HG03520 (cell line): ENCODE results near the gene VKORC1.

Experiments
- ATAC-seq: cut with Tn5 transposase; IDR thresholded peaks from one replicate; pipeline ENCODE4 v1.9.1; 2021; ENCODE audit warnings: mild to moderate bottlenecking, moderate library complexity; ENCODE audit not compliant: unreplicated experiment

The VKORC1 gene

GRCh38 chr16:31083981-31084380, 10.6 kb downstream of the VKORC1 start:
- no peak for ATAC-seq

DNA sequence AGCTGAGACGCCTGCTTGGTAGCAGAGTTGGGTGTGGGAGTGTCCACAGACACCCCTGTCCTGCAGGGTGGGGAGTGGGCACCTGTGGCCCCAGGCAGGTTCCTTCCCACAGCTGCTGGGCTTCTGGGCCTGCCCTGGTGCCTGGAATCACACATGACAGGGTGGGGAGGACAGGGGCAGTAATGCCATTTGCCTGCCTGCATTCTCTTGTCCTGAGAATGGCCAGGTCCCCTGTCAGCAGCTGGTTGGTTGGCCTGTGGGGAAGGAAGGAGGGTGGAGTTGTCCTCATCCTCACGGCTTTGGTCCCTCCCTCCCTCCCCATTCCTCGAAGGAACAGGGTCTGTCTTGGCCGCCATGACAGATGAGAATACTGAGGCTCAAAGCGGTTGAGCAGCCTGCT, 11.0 kb downstream of the VKORC1 start:
- no peak for ATAC-seq

DNA sequence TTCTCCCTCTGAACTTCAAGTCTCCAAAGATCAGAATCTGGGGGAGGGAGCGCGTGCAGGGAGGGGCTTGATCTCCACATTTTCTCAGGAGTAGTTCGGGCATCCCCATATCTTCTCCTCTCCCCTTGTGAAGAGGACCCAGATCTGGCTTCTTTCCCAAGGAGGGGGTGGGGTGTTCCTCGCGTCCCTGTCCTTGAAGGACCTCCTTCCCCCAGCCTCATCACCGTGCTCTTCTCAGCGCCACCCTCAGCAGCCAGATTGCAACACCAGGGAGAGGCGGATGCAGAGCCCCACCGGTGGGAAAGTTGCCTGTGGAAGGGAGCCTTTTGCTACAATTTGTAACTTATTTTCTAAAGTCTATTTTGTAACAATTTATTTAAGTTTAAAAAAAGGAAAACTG, 11.5 kb downstream of the VKORC1 start:
- ATAC-seq: no peak

DNA sequence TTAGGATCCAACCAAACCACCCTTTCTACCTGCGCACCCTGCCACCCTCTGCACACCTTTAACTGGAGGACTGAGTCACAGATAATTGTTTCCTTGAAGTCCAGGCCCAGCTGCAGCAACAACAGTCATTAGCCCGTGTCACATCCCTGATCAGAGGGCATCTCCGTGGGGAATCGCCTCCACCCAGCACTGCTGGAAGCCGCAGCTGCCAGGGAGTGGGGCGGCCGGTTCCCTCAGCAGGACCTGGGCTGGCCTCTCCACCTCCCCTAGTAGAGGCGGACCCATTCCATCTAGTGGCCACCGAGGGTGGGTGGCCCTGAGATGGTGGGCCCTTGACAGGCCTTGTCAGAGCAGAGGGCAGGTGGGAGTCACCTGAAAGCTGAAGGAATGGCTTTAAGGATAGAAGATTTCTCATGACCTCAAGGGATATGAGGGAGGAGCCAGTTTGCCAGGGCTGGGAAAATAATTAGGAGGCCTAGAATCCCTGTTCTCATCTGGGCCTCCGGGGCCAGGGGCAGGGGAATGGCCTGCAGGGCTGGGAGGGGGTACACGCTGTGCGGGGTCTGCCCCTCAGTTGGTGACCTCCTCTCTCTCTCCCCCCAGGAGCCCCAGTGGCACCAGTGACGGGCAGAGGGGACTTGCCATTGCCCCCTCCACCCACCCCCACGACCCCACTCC, 12.1 kb downstream of the VKORC1 start:
- no peak for ATAC-seq

DNA sequence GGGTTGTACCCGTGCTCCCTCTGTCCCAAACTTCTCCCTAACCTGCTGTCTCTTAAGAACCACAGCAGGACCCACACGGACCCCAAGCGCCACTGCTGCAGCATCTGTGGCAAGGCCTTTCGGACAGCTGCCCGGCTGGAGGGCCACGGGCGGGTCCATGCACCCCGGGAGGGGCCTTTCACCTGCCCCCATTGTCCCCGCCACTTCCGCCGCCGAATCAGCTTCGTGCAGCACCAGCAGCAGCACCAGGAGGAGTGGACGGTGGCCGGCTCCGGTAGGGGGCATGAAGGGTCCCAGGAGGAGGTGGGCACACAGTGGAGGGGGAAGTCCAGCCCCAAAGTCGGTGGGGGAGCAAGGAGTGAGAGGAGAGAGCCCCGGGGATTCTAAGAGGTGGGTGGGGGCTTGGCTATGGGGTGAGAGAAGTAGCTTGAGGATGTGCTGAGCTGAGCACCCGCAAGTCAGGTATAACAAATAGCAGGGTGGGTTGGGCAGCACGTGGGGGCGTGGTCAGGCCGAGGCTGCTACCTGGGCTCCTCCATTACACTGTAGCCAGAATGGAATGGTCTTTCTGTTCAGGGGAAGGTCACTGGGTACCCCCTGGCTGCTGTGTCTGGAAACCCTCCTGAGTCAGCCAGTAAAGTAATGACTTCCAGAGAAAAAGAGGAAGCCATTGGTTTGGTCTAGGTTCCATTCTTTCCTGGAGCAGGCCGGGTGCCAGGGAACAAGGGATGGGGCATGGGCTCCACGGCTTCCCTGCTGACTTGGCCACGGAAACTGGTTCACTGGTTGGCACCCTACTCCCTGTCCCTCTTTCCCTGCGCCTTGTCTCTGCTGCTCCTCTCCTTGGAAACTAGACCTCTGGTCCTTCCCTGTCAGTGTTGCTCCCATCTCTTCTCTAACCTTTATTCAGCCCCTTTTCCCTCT, 12.9 kb downstream of the VKORC1 start:
- ATAC-seq: no peak

GRCh38 chr16:31080756-31081419, 13.7 kb downstream of the VKORC1 start:
- ATAC-seq: no peak

GRCh38 chr16:31080035-31080629, 14.5 kb downstream of the VKORC1 start:
- ATAC-seq: no peak

GRCh38 chr16:31079342-31079944, 15.2 kb downstream of the VKORC1 start:
- ATAC-seq: no peak

DNA sequence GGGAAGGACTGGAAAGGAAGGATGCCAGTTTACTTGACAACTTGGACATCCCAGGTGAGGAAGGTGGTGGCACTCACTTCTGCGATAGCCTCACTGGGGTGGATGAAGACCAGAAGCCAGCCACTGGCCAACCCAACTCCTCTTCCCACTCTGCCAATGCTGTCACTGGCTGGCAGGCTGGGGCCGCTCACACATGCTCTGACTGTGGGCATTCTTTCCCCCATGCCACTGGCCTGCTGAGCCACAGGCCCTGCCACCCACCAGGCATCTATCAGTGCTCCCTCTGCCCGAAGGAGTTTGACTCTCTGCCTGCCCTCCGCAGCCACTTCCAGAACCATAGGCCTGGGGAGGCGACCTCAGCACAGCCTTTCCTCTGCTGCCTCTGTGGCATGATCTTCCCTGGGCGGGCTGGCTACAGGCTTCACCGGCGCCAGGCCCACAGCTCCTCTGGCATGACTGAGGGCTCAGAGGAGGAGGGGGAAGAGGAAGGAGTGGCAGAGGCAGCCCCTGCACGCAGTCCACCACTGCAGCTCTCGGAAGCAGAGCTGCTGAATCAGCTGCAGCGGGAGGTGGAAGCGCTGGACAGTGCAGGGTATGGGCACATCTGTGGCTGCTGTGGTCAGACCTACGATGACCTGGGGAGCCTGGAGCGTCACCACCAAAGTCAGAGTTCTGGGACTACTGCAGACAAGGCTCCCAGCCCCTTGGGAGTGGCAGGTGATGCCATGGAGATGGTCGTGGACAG, 15.8 kb downstream of the VKORC1 start:
- no peak for ATAC-seq

DNA sequence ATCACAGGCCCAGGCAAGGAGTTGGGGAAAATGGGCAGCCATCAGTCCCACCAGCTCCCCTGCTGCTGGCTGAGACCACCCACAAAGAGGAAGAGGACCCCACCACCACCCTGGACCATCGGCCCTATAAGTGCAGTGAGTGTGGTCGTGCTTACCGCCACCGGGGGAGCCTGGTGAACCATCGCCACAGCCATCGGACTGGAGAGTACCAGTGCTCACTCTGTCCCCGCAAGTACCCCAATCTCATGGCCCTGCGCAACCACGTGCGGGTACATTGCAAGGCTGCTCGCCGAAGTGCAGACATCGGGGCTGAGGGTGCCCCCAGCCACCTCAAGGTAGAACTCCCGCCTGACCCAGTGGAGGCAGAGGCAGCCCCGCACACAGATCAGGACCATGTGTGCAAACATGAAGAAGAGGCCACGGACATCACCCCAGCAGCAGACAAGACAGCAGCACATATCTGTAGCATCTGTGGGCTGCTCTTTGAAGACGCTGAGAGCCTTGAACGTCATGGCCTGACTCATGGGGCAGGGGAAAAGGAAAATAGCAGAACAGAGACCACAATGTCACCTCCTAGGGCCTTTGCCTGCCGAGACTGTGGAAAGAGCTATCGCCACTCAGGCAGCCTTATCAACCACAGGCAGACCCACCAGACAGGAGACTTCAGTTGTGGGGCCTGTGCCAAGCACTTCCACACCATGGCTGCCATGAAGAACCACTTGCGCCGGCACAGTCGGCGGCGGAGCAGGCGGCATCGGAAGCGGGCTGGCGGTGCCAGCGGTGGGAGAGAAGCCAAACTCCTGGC, 16.8 kb downstream of the VKORC1 start:
- ATAC-seq: no peak

GRCh38 chr16:31077024-31077423, 17.6 kb downstream of the VKORC1 start:
- ATAC-seq: no peak

- ATAC-seq: no peak
These were observed 18.3 kb downstream of the VKORC1 start for GRCh38 chr16:31076319-31076718.

DNA sequence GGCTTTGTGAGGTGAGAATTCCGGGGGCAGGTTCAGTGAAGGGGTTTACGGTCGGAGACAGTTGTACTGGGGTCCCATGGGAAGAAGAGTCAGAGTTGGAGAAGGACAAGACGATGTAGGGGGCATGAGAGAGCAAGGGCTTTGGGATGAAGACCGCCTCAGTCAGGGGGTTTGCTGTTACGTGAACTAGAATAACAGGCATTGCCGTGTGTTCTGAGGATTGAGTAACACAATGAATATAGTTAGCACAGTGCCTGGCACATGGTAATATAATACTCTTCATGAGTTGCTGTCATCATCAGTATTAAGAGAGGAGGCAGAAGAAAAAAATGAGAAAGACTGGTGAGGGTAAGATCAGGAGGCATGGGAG, 19.8 kb downstream of the VKORC1 start:
- ATAC-seq: no peak

GRCh38 chr16:31073970-31074813, 20.4 kb downstream of the VKORC1 start, which contains the start of the genes ZNF646 and ZNF668:
Gene ZNF646 (plus strand): TSS chr16:31074422. CDS start chr16:31076325, 1,903 bp downstream.
Gene ZNF668 (minus strand): TSS chr16:31074240. CDS start chr16:31064459, 9,781 bp downstream.
- peak; percentile 60 for ATAC-seq

DNA sequence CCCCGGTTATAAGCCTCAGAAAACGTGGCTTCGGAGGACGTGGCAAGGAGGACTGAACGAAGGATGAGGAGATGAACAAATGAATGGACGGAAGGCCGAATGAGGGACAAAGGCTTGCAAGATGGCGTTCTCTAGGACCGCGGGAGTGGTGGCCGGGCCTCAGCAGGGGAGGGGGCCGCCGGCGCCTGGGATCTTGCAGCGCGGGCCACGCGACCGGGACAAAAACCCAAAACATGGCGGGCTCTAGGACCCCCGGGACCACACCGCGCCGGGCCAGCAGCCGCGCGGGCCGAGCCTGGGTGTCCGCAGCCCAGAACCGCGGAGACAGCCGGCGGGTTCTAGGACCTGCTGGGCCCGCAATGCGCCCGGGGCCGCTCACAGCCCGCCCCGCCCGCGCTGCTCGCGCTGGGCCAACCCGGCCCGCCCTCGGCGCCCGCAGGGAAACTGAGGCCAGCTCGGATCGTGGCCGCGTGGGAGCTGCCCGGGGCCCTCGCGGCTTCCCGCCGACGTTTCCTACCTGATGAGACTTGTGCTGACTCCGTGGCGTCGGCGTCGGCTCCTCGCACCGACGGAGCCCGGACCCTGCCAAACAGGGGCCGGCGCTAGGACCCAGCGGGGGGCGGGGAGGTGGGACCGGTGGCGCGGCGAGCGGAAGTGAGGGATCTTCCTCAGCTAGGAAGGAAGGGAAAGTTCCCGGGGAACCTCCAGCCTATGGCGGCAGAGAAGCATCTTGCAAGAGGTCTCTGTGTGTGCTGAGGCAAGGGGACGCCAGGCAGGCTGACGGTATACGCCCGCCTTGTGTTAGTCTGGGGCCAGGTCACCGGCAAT, 21.2 kb downstream of the VKORC1 start:
- peak; percentile 39 for ATAC-seq

GRCh38 chr16:31072540-31073141, 22.0 kb downstream of the VKORC1 start:
- no peak for ATAC-seq

GRCh38 chr16:31071861-31072260, 22.7 kb downstream of the VKORC1 start:
- ATAC-seq: no peak
